ENCODE results near the gene DCST1. TPM values are rescaled to one million over a fixed set of nuclear protein-coding genes. Genes with fewer than 3 reads are reported as not detected.

DCST1 gene
- total RNA-seq, 1 donor from 2014 or later = not detected

DNA sequence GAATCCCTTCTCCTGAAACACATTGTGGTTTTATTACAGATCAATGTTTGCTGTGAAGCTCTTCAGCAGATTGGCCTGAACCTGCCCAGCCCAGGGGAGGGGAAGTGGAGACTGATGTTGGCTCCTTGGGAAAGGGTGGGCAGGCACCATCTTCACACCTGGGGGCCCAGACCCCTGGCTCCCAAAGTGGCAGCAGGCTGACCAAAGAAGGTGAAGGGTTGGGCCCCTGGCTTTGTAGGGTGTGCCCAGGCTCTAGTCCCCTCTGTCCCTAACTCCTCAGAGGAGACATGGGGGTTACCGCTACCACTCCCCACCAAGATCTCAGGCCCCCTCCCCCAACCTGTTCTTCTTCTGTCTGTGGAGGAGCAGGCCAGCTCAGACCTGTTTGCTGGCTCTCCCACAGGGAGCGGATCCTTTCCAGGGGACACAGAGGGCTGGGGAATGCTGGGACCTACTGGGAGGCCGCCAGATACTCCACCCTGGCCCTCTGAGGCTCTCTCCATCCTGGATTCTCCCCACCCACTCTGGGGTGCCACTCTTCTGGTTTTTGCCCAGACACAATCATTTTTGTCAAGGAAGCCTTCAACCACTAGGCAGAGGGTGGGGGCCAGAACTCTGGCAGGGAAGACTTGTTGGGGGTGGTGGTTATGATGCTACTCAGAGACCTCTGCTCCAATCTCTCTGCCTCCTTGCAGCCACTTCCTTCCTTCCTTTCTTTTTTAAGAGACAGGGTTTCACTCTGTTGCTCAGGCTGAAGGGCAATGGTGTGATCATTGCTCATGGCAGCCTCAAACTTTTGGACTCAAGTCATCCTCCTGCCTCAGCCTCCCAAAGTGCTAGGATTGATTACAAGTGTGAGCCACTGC, 40.0 kb downstream of the DCST1 start:
- DNase-seq = no peak

GRCh38 chr1:155075535-155075934, 41.9 kb downstream of the DCST1 start:
- no peak for DNase-seq

DNA sequence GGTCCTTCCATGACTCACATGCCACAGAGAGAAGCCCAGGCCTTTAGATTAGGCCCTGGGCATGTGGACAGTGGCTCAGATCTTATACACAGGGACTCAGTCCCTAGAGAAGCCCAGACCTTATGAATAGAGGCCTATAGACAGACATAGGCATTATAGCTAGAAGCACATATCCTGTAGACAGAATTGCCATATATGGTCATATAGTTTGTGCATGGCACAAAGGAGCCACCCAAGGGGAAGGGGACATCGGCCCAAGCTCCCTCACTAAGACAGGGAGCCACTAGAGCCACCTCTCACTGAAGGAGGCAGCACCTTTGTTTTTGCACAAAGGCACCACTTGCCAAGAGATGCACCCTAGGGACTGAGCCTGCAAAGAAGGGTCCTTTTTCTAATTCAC, 42.7 kb downstream of the DCST1 start:
- DNase-seq = no peak

DNA sequence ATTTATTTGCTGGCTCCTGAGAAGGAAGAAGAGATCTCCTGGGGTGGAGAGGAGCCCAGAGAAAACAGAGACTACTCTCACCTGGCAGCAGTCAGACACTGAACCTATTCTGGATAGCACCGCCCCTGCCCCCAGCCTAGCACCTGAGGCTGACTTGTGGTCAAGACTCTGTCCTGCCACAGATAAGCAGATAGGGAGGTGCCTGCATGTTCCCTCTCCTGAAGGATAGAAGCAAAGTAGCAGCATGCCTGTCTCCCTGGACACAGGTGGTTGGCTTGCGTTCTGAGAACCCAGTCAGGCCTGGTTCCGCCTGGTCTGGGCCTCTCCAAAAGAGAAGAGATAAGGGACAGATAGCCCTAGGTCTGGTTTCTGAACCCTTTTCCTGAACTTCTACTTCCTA, 43.7 kb downstream of the DCST1 start:
- DNase-seq = no peak

DNA sequence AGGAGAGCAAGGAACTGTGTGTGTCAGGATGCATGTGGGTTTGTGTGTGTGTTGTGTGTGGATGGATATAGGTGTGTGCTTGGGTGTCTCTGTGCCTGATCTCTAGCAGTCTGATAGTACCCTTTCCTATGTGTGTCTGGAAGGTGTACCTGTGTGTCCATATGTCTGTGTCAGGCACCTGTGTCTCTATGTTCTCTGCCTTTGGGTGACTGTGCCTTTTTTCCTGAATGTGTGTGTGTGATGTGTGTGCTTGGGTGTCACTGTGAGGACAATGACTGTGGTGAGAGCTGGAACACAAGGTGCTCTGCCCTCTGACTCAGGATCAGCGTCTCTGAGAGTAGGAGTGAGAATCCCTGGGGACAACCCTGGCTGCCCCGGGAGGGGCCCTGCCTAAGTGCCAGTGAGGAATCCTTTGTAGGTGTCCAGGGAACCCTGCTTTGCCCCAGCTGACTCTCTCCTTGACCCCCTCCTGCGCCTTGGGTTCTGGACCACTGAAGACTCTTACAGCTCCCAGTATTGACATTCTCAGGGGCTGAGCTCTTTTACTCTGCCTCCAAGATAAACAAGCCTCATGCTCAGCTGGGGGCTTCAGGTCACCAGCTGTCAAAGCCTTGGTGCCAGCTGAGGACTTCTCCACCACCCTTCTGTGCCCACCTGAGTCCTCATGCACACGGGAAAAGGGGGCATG, 44.3 kb downstream of the DCST1 start:
- DNase-seq = no peak

DNA sequence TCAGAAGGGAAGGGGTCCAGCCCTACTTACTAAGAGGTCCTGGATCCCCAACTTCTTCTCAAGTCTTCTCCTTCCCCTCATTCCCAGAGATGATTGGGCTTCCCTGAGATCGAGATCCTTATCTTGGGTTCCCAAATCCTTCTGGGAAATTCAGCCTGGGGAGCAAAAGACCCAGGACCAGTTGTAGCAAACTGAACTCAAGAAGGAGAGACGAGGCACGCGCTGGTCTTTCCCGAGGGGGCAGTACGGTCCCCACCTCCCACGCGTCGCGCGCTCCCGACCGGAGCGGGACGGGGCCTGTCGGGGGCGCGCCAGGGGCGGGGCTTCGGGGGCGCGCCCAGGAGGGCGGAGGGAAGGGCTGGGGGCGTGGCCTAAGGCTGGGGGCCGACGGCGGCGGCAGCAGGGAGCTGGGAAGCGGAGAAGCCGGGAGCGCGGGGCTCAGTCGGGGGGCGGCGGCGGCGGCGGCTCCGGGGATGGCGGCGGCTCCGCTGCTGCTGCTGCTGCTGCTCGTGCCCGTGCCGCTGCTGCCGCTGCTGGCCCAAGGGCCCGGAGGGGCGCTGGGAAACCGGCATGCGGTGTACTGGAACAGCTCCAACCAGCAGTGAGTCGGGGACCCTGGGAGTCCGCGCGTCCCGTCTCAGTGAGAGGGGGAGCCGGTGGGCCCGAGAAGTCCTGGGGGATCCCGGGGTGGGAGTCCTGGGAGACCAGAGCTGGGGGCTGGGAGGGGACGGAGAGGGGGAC, 45.0 kb downstream of the DCST1 start, which contains the start of gene EFNA3:
Gene EFNA3, plus strand, starts transcription at position 369 of the 741 bp plus-strand sequence. Its CDS starts 105 bp downstream, at position 474.
- peak; percentile 74 for DNase-seq

GRCh38 chr1:155079210-155079486, 45.5 kb downstream of the DCST1 start:
- no peak for DNase-seq

GRCh38 chr1:155079487-155080311, 46.1 kb downstream of the DCST1 start:
- DNase-seq = no peak

GRCh38 chr1:155080312-155081228, 46.9 kb downstream of the DCST1 start:
- DNase-seq = no peak

DNA sequence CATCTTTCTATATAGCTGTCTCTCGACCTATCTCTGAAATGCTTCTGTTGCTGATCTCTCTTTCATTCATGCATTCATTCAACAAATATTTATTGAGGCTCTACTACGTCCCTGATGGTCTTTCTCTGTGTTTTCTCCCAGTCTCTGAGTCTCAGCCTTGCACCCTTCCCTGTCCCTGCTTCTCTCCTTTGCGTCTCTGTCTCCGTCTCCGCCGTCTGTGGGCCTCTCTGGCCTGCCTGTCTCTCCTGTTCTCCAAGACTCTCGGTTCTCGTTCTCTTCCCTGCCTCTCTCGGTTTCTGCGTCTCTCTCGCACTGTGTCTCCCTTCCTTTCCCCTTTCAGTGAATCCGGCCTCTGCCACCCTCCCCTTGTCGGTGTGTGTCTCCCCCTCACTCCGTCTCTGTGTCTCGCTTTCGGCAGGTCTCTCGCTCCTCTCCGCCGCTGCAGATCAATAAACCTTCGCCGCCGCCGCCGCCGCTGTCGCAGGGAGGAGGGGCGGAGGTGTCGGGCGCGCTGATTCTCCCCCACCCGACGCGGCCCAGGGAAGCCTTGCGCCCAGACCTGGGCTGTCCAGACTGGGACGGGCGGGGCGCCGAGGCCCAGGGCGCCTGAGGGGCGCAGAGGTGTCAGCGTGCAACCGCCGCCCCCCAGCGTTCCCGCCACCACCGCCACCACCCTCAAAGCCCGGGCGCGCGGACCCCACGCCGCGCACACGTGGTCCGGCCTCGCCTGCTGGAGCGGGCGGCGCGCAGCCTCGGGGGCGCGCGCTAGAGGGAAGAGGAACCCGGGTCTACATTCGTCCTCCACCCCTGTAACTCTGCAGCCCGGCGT, 48.1 kb downstream of the DCST1 start:
- DNase-seq = peak; percentile 28

DNA sequence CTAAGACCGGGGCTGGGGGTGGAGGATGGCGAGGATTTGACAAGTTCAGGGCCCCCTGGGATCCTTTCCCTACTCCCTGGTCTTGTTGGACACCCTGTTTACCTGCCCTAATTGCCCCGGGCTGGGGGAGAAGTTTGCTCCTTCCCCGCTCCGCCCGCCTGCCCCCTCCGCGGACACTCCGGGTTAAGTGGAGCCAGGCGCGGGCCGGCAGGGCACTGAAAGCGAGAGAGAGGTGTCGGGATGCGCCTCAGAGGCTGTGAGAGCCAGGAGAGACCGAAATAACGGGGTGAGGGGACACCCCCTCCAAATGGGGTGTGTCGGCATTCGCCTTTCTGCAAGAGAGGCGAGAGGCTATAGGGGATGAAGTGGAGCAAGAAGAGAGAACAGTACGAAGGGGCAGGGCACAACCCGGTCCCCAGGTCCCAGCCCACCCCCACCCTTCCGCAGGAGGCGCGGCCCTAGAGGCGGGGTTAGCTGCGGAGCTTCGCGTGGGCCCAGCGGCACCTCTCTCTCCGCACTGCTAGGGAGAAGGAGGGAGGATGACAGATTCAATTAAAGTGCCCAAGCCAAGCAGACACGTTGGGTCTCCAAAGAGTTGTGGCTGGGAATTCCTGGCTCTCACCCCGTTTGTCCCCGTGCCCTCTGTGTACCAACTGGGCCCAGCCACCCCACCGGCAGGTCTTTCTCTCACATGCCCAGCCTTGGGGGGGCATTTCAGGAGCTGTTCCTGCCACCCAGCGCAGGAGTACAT, 48.9 kb downstream of the DCST1 start:
- no peak for DNase-seq

DNA sequence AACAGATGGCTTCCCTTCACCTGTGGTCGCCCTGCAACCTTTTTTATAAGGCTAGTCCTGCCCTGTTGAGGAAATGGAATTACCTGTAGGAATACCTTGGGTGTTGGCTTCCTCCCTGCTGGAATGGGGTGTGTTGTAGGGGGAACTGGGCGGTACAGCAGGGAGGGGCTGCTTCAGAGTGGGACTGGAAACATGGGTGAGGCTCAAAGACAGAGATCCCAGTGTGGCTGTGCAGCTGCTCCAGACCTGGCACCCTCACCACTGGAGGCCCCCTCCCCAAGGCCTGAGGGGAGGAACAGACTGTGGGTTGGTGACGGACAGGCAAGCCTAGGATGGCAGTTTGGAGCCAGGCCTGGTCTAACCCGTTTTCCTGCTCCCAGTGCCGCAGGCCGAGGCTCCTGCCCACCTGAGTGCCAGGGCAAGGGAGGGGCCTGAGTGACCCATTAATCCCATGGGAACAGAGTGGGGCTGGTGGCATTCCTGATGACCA, 49.5 kb downstream of the DCST1 start:
- DNase-seq = no peak

- no peak for DNase-seq
Measured at GRCh38 chr1:155083865-155084721, 50.5 kb downstream of the DCST1 start.

- peak; percentile 92 for DNase-seq
Measured at GRCh38 chr1:155084722-155085503, 51.3 kb downstream of the DCST1 start.

DNA sequence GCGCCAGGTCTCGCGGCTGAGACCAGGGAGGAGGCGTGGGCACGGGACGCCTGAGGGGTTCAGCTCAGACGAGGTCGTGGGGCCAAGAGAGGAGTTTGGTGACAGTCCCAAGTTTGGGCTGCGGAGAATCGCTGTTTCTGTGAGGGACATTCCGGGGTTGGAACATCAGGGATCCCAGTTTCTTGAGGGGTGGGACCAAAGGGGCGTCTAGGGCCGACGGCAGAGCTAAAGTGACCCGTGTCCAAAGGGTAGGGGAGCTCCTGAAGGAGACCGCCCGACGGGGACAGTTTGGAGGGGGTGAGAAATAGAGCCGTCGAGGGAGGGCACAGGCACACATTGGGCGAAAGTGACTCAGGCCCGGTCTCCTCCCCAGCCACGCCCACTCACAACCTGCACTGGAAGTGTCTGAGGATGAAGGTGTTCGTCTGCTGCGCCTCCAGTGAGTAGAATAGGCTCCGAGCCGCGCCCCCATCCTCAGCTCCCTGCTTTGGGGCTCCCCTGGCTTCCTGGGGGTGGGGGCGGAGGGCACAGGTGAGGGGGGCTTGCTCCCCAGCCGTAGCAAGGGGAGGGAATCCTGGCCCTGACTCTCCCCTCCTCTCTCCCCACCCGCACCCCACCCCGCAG, 52.0 kb downstream of the DCST1 start:
- DNase-seq = peak; percentile 24

DNA sequence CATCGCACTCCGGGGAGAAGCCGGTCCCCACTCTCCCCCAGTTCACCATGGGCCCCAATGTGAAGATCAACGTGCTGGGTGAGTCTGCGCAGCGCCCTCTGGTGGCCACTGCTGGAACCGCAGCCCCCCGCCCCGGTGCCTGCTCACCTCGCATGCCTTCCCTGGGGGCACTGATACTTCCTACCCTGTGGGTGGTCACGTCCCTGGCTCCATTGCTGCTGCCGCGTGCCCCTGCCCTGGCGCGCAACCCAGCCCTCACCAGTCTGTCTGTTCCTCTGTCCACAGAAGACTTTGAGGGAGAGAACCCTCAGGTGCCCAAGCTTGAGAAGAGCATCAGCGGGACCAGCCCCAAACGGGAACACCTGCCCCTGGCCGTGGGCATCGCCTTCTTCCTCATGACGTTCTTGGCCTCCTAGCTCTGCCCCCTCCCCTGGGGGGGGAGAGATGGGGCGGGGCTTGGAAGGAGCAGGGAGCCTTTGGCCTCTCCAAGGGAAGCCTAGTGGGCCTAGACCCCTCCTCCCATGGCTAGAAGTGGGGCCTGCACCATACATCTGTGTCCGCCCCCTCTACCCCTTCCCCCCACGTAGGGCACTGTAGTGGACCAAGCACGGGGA, 52.6 kb downstream of the DCST1 start:
- DNase-seq = peak; percentile 35

All from occipital lobe (tissue), 2 donors.